IPS-18c (cell line): ENCODE results near the gene TMC7.
A peak's percentile ranks its signal among the peaks of the same experiment; 100 is the strongest.

Source experiments
- H3K4me3 ChIP-seq: 2 replicates; pipeline ENCODE4 v1.7.0; 2013; ENCODE audit warnings: low read depth, mild to moderate bottlenecking, low read length, moderate library complexity; ENCODE audit not compliant: insufficient read depth
- H3K9me3 ChIP-seq: one replicate; pipeline ENCODE4 v1.6.1; 2013; ENCODE audit warnings: mild to moderate bottlenecking, low read length, moderate library complexity; ENCODE audit not compliant: control insufficient read depth, insufficient read depth

Gene TMC7

GRCh38 chr16:19068237-19068815 is 84.6 kb downstream of the TMC7 start:
- H3K4me3 ChIP-seq = peak overlapping the region; percentile 71

GRCh38 chr16:19071811-19072777 is 88.4 kb downstream of the TMC7 start:
- H3K9me3 ChIP-seq = no peaks in the 10 kb centered on the region
- H3K4me3 ChIP-seq = no peak overlapping the region

More at GRCh38 chr16:19068237-19068815, 84.6 kb downstream of the TMC7 start:
- no peaks in the 10 kb centered on the region for H3K9me3 ChIP-seq

- H3K9me3 ChIP-seq = no peaks in the 10 kb centered on the region
- no peak overlapping the region for H3K4me3 ChIP-seq
Observed at GRCh38 chr16:19073344-19073743, 89.6 kb downstream of the TMC7 start.

- no peak overlapping the region for H3K4me3 ChIP-seq
- H3K9me3 ChIP-seq = no peaks in the 10 kb centered on the region
Observed at GRCh38 chr16:19073863-19074262, 90.1 kb downstream of the TMC7 start.

- Histone ChIP-seq H3K4me3 (no peak overlapping the region), H3K9me3 (no peaks in the 10 kb centered on the region)
Observed at GRCh38 chr16:19075511-19075910, 91.8 kb downstream of the TMC7 start.

- H3K9me3 ChIP-seq = no peaks in the 10 kb centered on the region
- H3K4me3 ChIP-seq = no peak overlapping the region
Observed at GRCh38 chr16:19077879-19078278, 94.1 kb downstream of the TMC7 start.

- H3K9me3 ChIP-seq = no peaks in the 10 kb centered on the region
- H3K4me3 ChIP-seq = no peak overlapping the region
Observed at GRCh38 chr16:19083670-19084069, 99.9 kb downstream of the TMC7 start.

- Histone ChIP-seq H3K4me3 (no peak overlapping the region), H3K9me3 (no peaks in the 10 kb centered on the region)
Observed at GRCh38 chr16:19084139-19084538, 100.4 kb downstream of the TMC7 start.

- Histone ChIP-seq H3K9me3 (no peaks in the 10 kb centered on the region), H3K4me3 (no peak overlapping the region)
Observed at GRCh38 chr16:19084879-19085278, 101.1 kb downstream of the TMC7 start.

- H3K9me3 ChIP-seq = no peaks in the 10 kb centered on the region
- H3K4me3 ChIP-seq = no peak overlapping the region; the same call in 1 of the 2 replicates
Observed at GRCh38 chr16:19085679-19086200, 102.0 kb downstream of the TMC7 start.

GRCh38 chr16:19086322-19087199 is 102.8 kb downstream of the TMC7 start:
- Histone ChIP-seq H3K9me3 (no peaks in the 10 kb centered on the region), H3K4me3 (peak overlapping the region; percentile 22; the same call in 1 of the 2 replicates)

GRCh38 chr16:19088341-19088916 is 104.7 kb downstream of the TMC7 start:
- H3K4me3 ChIP-seq = no peak overlapping the region
- no peaks in the 10 kb centered on the region for H3K9me3 ChIP-seq

- Histone ChIP-seq H3K4me3 (no peak overlapping the region), H3K9me3 (peaks cover 2% of the 10 kb centered on the region)
Observed at GRCh38 chr16:19089410-19089955, 105.7 kb downstream of the TMC7 start.

GRCh38 chr16:19090916-19091315 is 107.2 kb downstream of the TMC7 start:
- Histone ChIP-seq H3K4me3 (no peak overlapping the region), H3K9me3 (peaks cover 2% of the 10 kb centered on the region)

- no peak overlapping the region for H3K4me3 ChIP-seq
- H3K9me3 ChIP-seq = peaks cover 4% of the 10 kb centered on the region
Observed at GRCh38 chr16:19092653-19093410, 109.1 kb downstream of the TMC7 start.
